ENCODE measurements around the gene ZNF747. TPM values are rescaled to one million over a fixed set of nuclear protein-coding genes. Genes with fewer than 3 reads are reported as not detected.
A peak's percentile ranks its signal among the peaks of the same experiment; 100 is the strongest.

The ZNF747 gene
- total and polyA plus RNA-seq, 2 donors, result 11.9 to 13.3 TPM

DNA sequence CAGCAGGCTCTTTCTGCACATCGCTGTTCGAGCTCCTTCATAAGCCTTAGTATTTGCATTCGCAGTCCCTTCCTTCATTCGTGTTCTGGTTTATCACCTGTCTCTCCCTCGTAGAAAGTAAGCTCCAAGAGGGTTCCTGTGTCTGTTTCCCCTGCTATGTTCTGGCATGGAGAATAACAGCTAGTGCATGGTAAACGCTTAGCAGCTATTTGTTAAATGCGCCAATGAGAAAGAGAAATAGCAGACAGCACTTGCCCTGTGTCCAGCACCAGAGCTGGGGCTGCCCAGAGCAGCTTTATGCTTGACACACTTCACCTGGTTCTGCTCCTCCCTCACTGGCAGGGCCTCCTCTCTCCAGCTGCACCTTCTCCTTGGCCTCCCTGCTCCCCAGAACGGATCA lies 31.3 kb upstream of the ZNF747 start:
- Histone ChIP-seq H3K4me1 (ENCODE audit: insufficient read depth) (peaks cover 2% of the 10 kb centered on the region), H3K4me3 (ENCODE audit: low read depth, low read length) (no peak overlapping the region), H3K36me3 (ENCODE audit: insufficient read depth) (no peaks in the 10 kb centered on the region), H3K27ac (ENCODE audit: low read depth) (no peak overlapping the region)
- DNase-seq (ENCODE audit: extremely low spot score), result no peak
- WGBS, result 61% methylated on average over 8 of the region's 8 CpGs

DNA sequence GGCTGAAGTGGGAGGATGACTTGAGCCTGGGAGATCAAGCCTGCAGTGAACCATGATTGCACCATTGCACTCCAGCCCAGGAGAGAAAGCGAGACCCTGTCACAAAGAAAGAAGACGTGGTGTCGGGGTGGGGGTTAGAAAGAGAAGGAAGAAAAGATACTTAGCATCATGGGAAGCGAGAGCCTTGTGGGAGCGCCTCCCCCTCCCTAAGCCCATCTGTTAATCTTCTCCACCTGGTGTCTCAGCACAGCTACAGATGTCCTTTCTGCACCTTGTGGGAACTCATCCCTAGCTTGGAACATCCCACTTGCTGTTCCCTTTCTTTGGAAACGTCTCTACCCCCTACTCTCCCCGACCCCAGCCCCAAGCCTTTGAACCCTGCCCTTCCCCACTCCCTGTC lies 30.9 kb upstream of the ZNF747 start:
- WGBS, result 51% methylated on average over 7 of the region's 7 CpGs
- H3K4me3 ChIP-seq (ENCODE audit: low read depth, low read length), result no peak overlapping the region
- no peak for DNase-seq (ENCODE audit: extremely low spot score)

DNA sequence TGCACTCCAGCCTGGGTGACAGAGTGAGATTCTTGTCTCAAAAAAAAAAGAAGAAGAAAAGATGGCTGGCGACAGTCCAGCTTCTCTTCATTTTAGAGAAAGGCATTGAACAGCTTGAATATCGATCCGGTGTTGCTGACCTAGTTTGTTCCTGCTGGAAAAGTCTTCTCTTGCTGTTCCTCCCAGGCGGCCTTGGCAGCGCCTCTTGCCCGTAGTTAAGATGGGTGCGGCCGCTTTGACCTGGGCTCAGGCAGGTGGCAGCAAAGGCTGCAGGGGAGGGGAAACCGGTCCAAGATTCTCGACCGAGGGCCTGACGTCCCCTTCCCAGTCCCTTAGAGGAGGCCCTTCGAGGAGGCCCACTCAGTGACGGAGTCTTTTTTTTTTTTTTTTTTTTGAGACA lies 27.4 kb upstream of the ZNF747 start:
- H3K27ac ChIP-seq (ENCODE audit: low read depth), result no peak overlapping the region
- WGBS, result 96% methylated on average over 14 of the region's 14 CpGs
- no peaks in the 10 kb centered on the region for H3K4me1 ChIP-seq (ENCODE audit: insufficient read depth)
- DNase-seq (ENCODE audit: extremely low spot score), result no peak
- no peaks in the 10 kb centered on the region for H3K36me3 ChIP-seq (ENCODE audit: insufficient read depth)
- no peak overlapping the region for H3K4me3 ChIP-seq (ENCODE audit: low read depth, low read length)

More for the DNA sequence above, 30.9 kb upstream of the ZNF747 start:
- Histone ChIP-seq H3K27ac (ENCODE audit: low read depth) (no peak overlapping the region), H3K4me1 (ENCODE audit: insufficient read depth) (peaks cover 2% of the 10 kb centered on the region), H3K36me3 (ENCODE audit: insufficient read depth) (no peaks in the 10 kb centered on the region)

- no peak for DNase-seq (ENCODE audit: extremely low spot score)
- no peaks in the 10 kb centered on the region for H3K36me3 ChIP-seq (ENCODE audit: insufficient read depth)
- H3K4me1 ChIP-seq (ENCODE audit: insufficient read depth), result no peaks in the 10 kb centered on the region
- 18% methylated on average over 46 of the region's 46 CpGs for WGBS
- peak overlapping the region; percentile 28 for H3K4me3 ChIP-seq (ENCODE audit: low read depth, low read length)
- H3K27ac ChIP-seq (ENCODE audit: low read depth), result no peak overlapping the region
Observed at GRCh38 chr16:30561089-30561816, 26.6 kb upstream of the ZNF747 start.

GRCh38 chr16:30559690-30560089 lies 25.0 kb upstream of the ZNF747 start:
- Histone ChIP-seq H3K27ac (ENCODE audit: low read depth) (no peak overlapping the region), H3K4me3 (ENCODE audit: low read depth, low read length) (no peak overlapping the region), H3K4me1 (ENCODE audit: insufficient read depth) (no peaks in the 10 kb centered on the region), H3K36me3 (ENCODE audit: insufficient read depth) (no peaks in the 10 kb centered on the region)
- no peak for DNase-seq (ENCODE audit: extremely low spot score)
- WGBS, result 87% methylated on average over 6 of the region's 6 CpGs

DNA sequence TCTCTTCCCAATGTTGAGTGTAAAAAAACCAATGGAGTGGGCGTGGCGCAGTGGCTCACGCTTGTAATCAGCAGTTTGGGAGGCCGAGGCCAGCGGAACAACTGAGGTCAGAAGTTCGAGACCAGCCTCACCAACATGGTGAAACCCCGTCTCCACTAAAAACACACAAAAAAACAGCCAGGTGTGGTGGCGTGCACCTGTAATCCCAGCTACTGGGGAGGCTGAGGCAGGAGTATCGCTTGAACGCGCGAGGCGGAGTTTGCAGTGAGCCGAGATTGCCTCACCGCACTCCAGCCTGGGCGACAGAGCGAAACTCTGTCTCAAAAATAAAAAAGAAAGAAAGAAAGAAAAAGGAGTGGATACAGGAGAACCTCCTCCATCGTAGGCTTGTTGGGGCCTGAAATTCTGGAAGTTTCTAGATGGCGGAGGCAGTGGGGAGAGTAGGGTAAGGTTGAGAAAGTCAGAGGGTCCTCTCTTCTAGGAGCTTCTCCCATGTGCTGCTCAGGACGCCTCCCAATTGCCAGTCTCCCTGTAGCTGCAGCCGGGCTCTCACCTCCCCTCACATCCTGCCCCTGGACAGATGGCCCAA lies 24.2 kb upstream of the ZNF747 start:
- 84% methylated on average over 21 of the region's 21 CpGs for WGBS
- no peak overlapping the region for H3K4me3 ChIP-seq (ENCODE audit: low read depth, low read length)
- H3K36me3 ChIP-seq (ENCODE audit: insufficient read depth), result no peaks in the 10 kb centered on the region
- H3K27ac ChIP-seq (ENCODE audit: low read depth), result no peak overlapping the region
- no peak for DNase-seq (ENCODE audit: extremely low spot score)
- no peaks in the 10 kb centered on the region for H3K4me1 ChIP-seq (ENCODE audit: insufficient read depth)

DNA sequence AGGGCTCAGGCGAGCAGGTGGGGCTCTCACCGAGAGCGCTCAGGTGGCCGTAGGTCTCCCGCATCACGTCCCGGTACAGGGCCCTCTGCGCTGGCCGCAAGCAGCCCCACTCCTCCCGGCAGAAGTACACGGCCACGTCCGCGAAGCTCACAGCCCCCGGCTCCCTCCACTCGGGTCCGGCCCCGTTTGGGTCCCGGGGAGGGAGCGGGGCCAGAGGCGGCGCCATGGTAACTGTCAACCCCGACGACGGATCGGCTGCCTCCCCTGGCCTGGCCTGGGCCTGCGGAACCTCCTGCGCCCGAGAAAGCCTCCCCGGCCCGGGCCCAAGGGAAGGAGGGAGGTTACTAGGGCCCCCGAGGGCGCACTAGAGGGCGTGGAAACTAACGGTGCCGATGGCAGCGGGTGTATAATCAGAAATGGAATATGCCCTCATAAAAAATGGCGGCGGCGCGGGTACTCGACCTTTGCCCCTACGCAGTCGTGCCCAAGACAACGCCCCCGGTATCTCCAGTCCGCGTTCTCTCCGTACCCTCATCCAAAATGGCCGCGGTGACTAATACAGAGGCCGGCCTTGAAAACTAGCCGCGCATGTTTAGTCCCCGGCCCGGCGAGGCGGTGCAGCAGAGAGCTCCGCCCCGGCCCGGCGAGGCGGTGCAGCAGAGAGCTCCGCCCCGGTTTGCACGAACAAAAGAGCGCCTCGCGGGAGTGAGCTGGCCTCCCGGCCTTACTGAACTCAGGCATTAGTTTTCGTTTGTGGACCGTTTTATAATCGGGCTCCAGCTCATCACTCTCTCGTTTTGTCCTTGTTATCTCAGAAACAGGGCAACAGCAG lies 23.5 kb upstream of the ZNF747 start, which contains the start of gene ZNF764:
Gene ZNF764 (minus strand): TSS at position 418 of the 832 bp plus-strand sequence. CDS start 192 bp downstream, at position 226.
- H3K4me1 ChIP-seq (ENCODE audit: insufficient read depth), result no peaks in the 10 kb centered on the region
- peak within 1 kb of the TSS; percentile 62 for H3K4me3 ChIP-seq (ENCODE audit: low read depth, low read length)
- peak within 1 kb of the TSS; percentile 87 for H3K27ac ChIP-seq (ENCODE audit: low read depth)
- DNase-seq (ENCODE audit: extremely low spot score), result peak; percentile 94
- H3K36me3 ChIP-seq (ENCODE audit: insufficient read depth), result no peaks in the 10 kb centered on the region
- WGBS, result under 1% methylated on average over 74 of the region's 74 CpGs

DNA sequence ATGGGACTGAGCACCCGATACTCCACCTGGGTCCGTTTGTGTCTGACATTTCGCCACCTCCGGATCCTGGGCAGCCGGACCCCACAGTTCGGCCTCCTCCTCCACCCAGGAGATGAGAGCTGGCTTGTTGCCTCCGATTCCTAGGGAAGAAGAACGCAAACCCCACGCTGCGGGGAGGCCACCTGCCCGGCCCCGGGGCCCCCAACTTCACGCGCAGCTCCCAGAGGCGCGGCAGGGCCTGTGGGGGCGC lies 23.0 kb upstream of the ZNF747 start:
- WGBS, result under 1% methylated on average over 17 of the region's 17 CpGs

DNA sequence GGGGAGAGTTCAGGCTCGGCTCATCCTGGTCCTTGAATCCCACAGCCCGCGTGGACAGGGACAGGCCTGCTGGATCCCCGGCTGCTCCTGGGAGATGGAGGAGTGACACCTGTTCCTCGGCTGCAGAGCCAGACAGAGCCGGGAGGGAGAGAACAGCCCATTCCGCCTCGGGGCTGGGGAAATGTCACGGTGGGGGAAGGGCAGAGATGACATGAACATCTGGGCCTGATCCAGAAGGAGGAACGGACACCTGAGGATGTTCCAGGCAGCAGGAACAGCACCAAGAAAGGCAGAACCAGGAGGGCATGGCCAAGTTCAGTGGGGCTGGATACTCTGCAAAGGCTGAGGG lies 21.4 kb upstream of the ZNF747 start:
- no peaks in the 10 kb centered on the region for H3K4me1 ChIP-seq (ENCODE audit: insufficient read depth)
- DNase-seq (ENCODE audit: extremely low spot score), result no peak
- H3K27ac ChIP-seq (ENCODE audit: low read depth), result no peak overlapping the region
- no peak overlapping the region for H3K4me3 ChIP-seq (ENCODE audit: low read depth, low read length)
- H3K36me3 ChIP-seq (ENCODE audit: insufficient read depth), result no peaks in the 10 kb centered on the region
- WGBS, result 60% methylated on average over 10 of the region's 10 CpGs

More for the DNA sequence above, 23.0 kb upstream of the ZNF747 start:
- no peak for DNase-seq (ENCODE audit: extremely low spot score)
- Histone ChIP-seq H3K4me1 (ENCODE audit: insufficient read depth) (no peaks in the 10 kb centered on the region), H3K27ac (ENCODE audit: low read depth) (peak overlapping the region; percentile 87), H3K36me3 (ENCODE audit: insufficient read depth) (no peaks in the 10 kb centered on the region), H3K4me3 (ENCODE audit: low read depth, low read length) (peak overlapping the region; percentile 62)

- Histone ChIP-seq H3K36me3 (ENCODE audit: insufficient read depth) (no peaks in the 10 kb centered on the region), H3K4me1 (ENCODE audit: insufficient read depth) (no peaks in the 10 kb centered on the region), H3K27ac (ENCODE audit: low read depth) (no peak overlapping the region), H3K4me3 (ENCODE audit: low read depth, low read length) (no peak overlapping the region)
- WGBS, result 95% methylated on average over 69 of the region's 69 CpGs
- DNase-seq (ENCODE audit: extremely low spot score), result no peak
Observed at GRCh38 chr16:30555315-30556124, 20.9 kb upstream of the ZNF747 start.

DNA sequence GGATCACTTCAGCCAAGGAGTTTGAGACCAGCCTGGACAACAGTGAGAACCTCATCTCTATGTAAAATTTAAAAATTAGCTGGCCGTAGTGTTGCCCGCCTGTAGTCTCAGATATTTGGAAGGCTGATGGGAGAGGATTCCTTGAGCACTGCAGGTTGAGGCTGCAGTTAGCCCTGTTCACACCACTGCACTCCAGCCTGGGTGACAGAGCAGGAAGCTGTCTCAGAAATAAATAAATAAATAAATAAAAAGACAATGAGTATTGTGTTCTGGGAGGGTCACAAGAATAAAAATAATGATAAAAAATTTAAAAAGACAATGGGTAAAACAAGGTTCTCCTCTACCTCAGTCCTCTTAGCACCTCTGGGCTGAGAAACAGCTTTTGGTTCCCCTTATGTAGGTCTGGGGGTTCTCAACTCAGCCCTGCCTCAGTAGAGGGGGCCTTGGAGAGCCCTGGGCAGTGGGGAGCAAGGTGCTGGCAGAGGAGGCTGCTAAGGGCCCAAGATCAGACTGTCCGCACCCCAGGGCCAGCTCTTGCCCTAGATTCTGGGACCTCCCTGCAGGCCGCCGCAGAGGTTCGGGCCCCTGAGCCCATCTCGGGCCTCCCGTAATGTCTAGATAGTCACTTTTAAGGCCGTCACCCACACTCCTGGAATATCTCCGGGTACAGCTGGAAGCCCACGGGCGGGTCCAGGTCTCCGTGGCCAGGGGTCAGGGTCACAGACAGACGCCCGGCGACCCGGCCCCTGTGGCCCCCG lies 20.1 kb upstream of the ZNF747 start:
- WGBS, result 95% methylated on average over 18 of the region's 18 CpGs
- no peaks in the 10 kb centered on the region for H3K4me1 ChIP-seq (ENCODE audit: insufficient read depth)
- H3K4me3 ChIP-seq (ENCODE audit: low read depth, low read length), result no peak overlapping the region
- no peak for DNase-seq (ENCODE audit: extremely low spot score)
- H3K27ac ChIP-seq (ENCODE audit: low read depth), result no peak overlapping the region
- H3K36me3 ChIP-seq (ENCODE audit: insufficient read depth), result no peaks in the 10 kb centered on the region

DNA sequence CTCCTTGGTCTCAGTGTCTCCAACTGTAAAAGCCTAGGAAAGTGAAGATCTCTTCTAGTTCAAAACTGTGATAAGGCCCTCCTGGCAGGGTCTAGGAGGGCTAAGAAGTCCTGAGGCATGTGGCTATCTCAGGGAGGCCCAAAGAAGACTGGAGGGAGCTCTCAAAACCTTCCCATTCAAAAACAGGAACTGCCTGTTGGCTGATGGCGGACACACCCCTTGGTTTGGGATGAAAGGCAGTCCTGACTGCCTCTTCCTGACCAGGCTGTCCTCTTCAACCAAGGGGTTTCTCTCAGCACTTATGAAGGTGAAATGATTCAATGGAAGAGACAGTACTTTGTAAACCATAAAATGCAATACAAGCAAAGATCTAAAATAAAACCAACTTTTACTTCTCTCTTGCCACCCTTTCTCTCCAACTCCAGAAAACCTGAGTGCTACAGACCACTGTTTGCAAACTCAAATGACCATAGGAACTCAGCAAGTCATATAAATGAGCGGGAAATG lies 18.8 kb upstream of the ZNF747 start:
- no peaks in the 10 kb centered on the region for H3K4me1 ChIP-seq (ENCODE audit: insufficient read depth)
- no peak for DNase-seq (ENCODE audit: extremely low spot score)
- no peak overlapping the region for H3K27ac ChIP-seq (ENCODE audit: low read depth)
- WGBS, result 91% methylated on average over 2 of the region's 2 CpGs
- no peak overlapping the region for H3K4me3 ChIP-seq (ENCODE audit: low read depth, low read length)
- H3K36me3 ChIP-seq (ENCODE audit: insufficient read depth), result no peaks in the 10 kb centered on the region

GRCh38 chr16:30552956-30553355 lies 18.3 kb upstream of the ZNF747 start:
- DNase-seq (ENCODE audit: extremely low spot score), result no peak
- no peaks in the 10 kb centered on the region for H3K4me1 ChIP-seq (ENCODE audit: insufficient read depth)
- no peaks in the 10 kb centered on the region for H3K36me3 ChIP-seq (ENCODE audit: insufficient read depth)
- WGBS, result 85% methylated on average over 4 of the region's 4 CpGs
- no peak overlapping the region for H3K4me3 ChIP-seq (ENCODE audit: low read depth, low read length)
- no peak overlapping the region for H3K27ac ChIP-seq (ENCODE audit: low read depth)
